A549 (cell line): ENCODE measurements around the gene NCOA1. TPM values are rescaled to one million over a fixed set of nuclear protein-coding genes. Genes with fewer than 3 reads are reported as not detected.

ENCODE experiments used
- ATAC-seq, 2 experiments: fragments of 200-7000 bp in 1 of 2; fragments of >200 bp in 1 of 2; cut with Nextera tagmentation in 1 of 2; cut with Tn5 transposase in 1 of 2; 3 replicates each; pipeline versions ENCODE4 v1.8.0 to v1.9.1; 2018 to 2020; ENCODE audit warnings: mild to moderate bottlenecking in 1 of 2, moderate library complexity in 1 of 2
- CTCF ChIA-PET: fragments of 300-600 bp; sonication (Branson Sonifier 250); formaldehyde crosslinking; extraction: SDS; loops from one replicate; lab custom pipeline; 2021; ENCODE audit warnings: antibody characterized with exemption, inconsistent platforms; lab: Yijun Ruan, JAX
- POLR2A ChIA-PET: fragments of 350-600 bp; formaldehyde crosslinking; extraction: SDS; loops from one replicate; lab custom pipeline; 2021; ENCODE audit warnings: antibody characterized with exemption, inconsistent platforms; lab: Yijun Ruan, JAX
- DNase-seq, 2 experiments: peaks; one replicate each; pipeline versions ENCODE4 v3.0.0 to v3.0.0-alpha.2; 2011 to 2016; ENCODE audit warnings: low read depth in 1 of 2, low spot score in 1 of 2
- FAIRE-seq: peaks from 2 replicates; lab custom pipeline; 2011; peaks lifted over from hg19 to GRCh38; lab: Jason Lieb, UNC
- H3K27ac ChIP-seq, 2 experiments: fragments of >200 bp; sonication (Bioruptor Twin); formaldehyde crosslinking; 3 replicates each; pipeline ENCODE4 v1.5.1; 2016 to 2017
- H3K4me1 ChIP-seq: fragments of >200 bp; sonication (Bioruptor Twin); formaldehyde crosslinking; 3 replicates; pipeline ENCODE4 v1.6.1; 2016
- H3K4me2 ChIP-seq: fragments of >200 bp; sonication (Bioruptor Twin); formaldehyde crosslinking; 3 replicates; pipeline ENCODE4 v1.6.1; 2016
- H3K4me3 ChIP-seq: fragments of >200 bp; sonication (Bioruptor Twin); formaldehyde crosslinking; 3 replicates; pipeline ENCODE4 v1.5.1; 2016
- H3K9me3 ChIP-seq: fragments of >200 bp; sonication (Bioruptor Twin); formaldehyde crosslinking; 3 replicates; pipeline ENCODE4 v1.6.1; 2016
- ATOH8 ChIP-seq: fragments of 250-450 bp; sonication (Bioruptor Pico); IDR thresholded peaks from 2 replicates; pipeline ENCODE4 v1.5.0; 2020; ENCODE audit warnings: low read depth, mild to moderate bottlenecking, moderate library complexity
- BHLHE40 ChIP-seq: IDR thresholded peaks from 2 replicates; pipeline ENCODE4 v1.6.1; 2012; ENCODE audit warnings: low read depth, low read length, inconsistent platforms
- CBX2 ChIP-seq: fragments of 200-600 bp; sonication (generic); IDR thresholded peaks from 2 replicates; pipeline ENCODE4 v1.6.1; 2016; ENCODE audit warnings: low read depth, mild to moderate bottlenecking, borderline replicate concordance
- CHD2 ChIP-seq: fragments of 150-350 bp; IDR thresholded peaks from 2 replicates; pipeline ENCODE4 v1.6.1; 2014; ENCODE audit warnings: low read length; ENCODE audit not compliant: partially characterized antibody
- CHD4 ChIP-seq: fragments of 200-600 bp; sonication (generic); IDR thresholded peaks from 2 replicates; pipeline ENCODE4 v1.6.1; 2016; ENCODE audit warnings: antibody characterized with exemption, mild to moderate bottlenecking, borderline replicate concordance
- E2F6 ChIP-seq: IDR thresholded peaks from 2 replicates; pipeline ENCODE4 v1.6.1; 2012; ENCODE audit warnings: low read depth, borderline replicate concordance
- EHF ChIP-seq: fragments of 250-450 bp; sonication (Bioruptor Pico); IDR thresholded peaks from 2 replicates; pipeline ENCODE4 v1.5.0; 2020; ENCODE audit warnings: mild to moderate bottlenecking
- EP300 ChIP-seq, 2 experiments: fragments of >200 bp; sonication (Bioruptor Twin); formaldehyde crosslinking; IDR thresholded peaks; 2 replicates in 1 of 2; 3 replicates in 1 of 2; pipeline ENCODE4 v1.6.1; 2016 to 2017
- ESRRA ChIP-seq: fragments of 150-350 bp; IDR thresholded peaks from 2 replicates; pipeline ENCODE4 v1.6.1; 2014; ENCODE audit warnings: mild to moderate bottlenecking, low read length, borderline replicate concordance
- FOSB ChIP-seq: fragments of 250-450 bp; sonication (Bioruptor Pico); IDR thresholded peaks from 2 replicates; pipeline ENCODE4 v1.5.0; 2020; ENCODE audit warnings: mild to moderate bottlenecking, moderate library complexity
- FOSL2 ChIP-seq, 2 experiments: fragments of 450-650 bp in 1 of 2; fragments of >200 bp in 1 of 2; sonication (Bioruptor Twin) in 1 of 2; formaldehyde crosslinking; IDR thresholded peaks; 2 replicates each; pipeline versions ENCODE4 v1.5.0 to v1.6.1; 2016 to 2020; ENCODE audit warnings: mild to moderate bottlenecking in 1 of 2, moderate library complexity in 1 of 2
- GATA3 ChIP-seq: IDR thresholded peaks from 2 replicates; pipeline ENCODE4 v1.6.1; 2012; ENCODE audit warnings: borderline replicate concordance
- HOXA7 ChIP-seq: fragments of 250-450 bp; sonication (Bioruptor Pico); IDR thresholded peaks from 2 replicates; pipeline ENCODE4 v1.5.0; 2020; ENCODE audit warnings: mild to moderate bottlenecking, moderate library complexity
- HOXB13 ChIP-seq: fragments of 250-450 bp; sonication (Bioruptor Pico); IDR thresholded peaks from 2 replicates; pipeline ENCODE4 v1.5.0; 2020; ENCODE audit warnings: low read depth, mild to moderate bottlenecking, moderate library complexity
- HOXB5 ChIP-seq: fragments of 250-450 bp; sonication (Bioruptor Pico); IDR thresholded peaks from 2 replicates; pipeline ENCODE4 v1.5.0; 2020; ENCODE audit warnings: mild to moderate bottlenecking, moderate library complexity
- MAFK ChIP-seq: fragments of 450-650 bp; IDR thresholded peaks from 2 replicates; pipeline ENCODE4 v1.6.1; 2014; ENCODE audit not compliant: partially characterized antibody
- MAZ ChIP-seq: fragments of 150-350 bp; IDR thresholded peaks from 2 replicates; pipeline ENCODE4 v1.6.1; 2014; ENCODE audit warnings: antibody characterized with exemption, low read depth, low read length, borderline replicate concordance
- NR3C1 ChIP-seq: fragments of >200 bp; sonication (Bioruptor Twin); formaldehyde crosslinking; IDR thresholded peaks from 3 replicates; pipeline ENCODE4 v1.6.1; 2017
- PBX3 ChIP-seq: IDR thresholded peaks from 2 replicates; pipeline ENCODE4 v1.6.1; 2012
- RARB ChIP-seq: fragments of 250-450 bp; sonication (Bioruptor Pico); IDR thresholded peaks from 2 replicates; pipeline ENCODE4 v1.8.0; 2021; ENCODE audit warnings: mild to moderate bottlenecking, moderate library complexity
- RCOR1 ChIP-seq: fragments of 150-350 bp; IDR thresholded peaks from 2 replicates; pipeline ENCODE4 v1.6.1; 2014; ENCODE audit warnings: antibody characterized with exemption, low read length, low read depth
- SMC3 ChIP-seq: fragments of >200 bp; sonication (Bioruptor Twin); formaldehyde crosslinking; IDR thresholded peaks from 3 replicates; pipeline ENCODE4 v1.6.1; 2018; ENCODE audit warnings: inconsistent platforms
- ZC3H11A ChIP-seq: fragments of 450-650 bp; IDR thresholded peaks from 2 replicates; pipeline ENCODE4 v1.6.1; 2014; ENCODE audit warnings: antibody characterized with exemption, mild to moderate bottlenecking
- ZNF302 ChIP-seq: fragments of 250-450 bp; sonication (Bioruptor Pico); IDR thresholded peaks from 2 replicates; pipeline ENCODE4 v1.9.0; 2021; ENCODE audit warnings: inconsistent platforms, mild to moderate bottlenecking, moderate library complexity
- ZSCAN20 ChIP-seq: fragments of 250-450 bp; sonication (Bioruptor Pico); IDR thresholded peaks from 2 replicates; pipeline ENCODE4 v1.8.0; 2022; ENCODE audit warnings: mild to moderate bottlenecking, moderate library complexity
- WGBS: methylation state at CpG from one replicate; pipeline ENCODE4 v1.1.6; 2017; ENCODE audit errors: missing lambda C conversion rate; 5-methylcytosine and 5-hydroxymethylcytosine counted together
- polyA plus RNA-seq, 4 experiments: library from polyadenylated mRNA; depleted of rRNA in 3 of 4; stranded (reverse); fragments of >200 nt; fragmentation: RNase III in 1 of 4; extraction: RNeasy Plus Mini Kit Qiagen cat#74134 plus additional on column Dnase treatment in 1 of 4; gene quantifications; 2 replicates in 3 of 4; 3 replicates in 1 of 4; pipeline ENCODE4 v1.2.3, GENCODE V29; 2011 to 2017

NCOA1 gene
- polyA plus RNA-seq, 2 of the 4 experiments (the other 2 are of a cell fraction): 7.6 to 29.9 TPM

GRCh38 chr2:24740142-24740541, 249.1 kb downstream of the NCOA1 start:
- no peak for DNase-seq
- no peak for FAIRE-seq
- no peaks in the 10 kb centered on the region for H3K9me3 ChIP-seq
- no peak overlapping the region for H3K4me2 ChIP-seq
- TF ChIP-seq ZSCAN20 (CRISPR knock-in tag) (no peak), CHD2 (no peak), RARB (CRISPR knock-in tag) (no peak), EHF (no peak), HOXB5 (CRISPR knock-in tag) (no peak)
- POLR2A ChIA-PET: no interaction called here
- CTCF ChIA-PET: no interaction called here
- 43% methylated on average over 1 of the region's 1 CpG for WGBS
- ATAC-seq: no peak
- no peak overlapping the region for H3K27ac ChIP-seq
- H3K4me1 ChIP-seq: no peaks in the 10 kb centered on the region
- H3K4me3 ChIP-seq: no peak overlapping the region

GRCh38 chr2:24742730-24743129, 251.7 kb downstream of the NCOA1 start:
- CTCF ChIA-PET: no interaction called here

GRCh38 chr2:24743924-24744323, 252.9 kb downstream of the NCOA1 start:
- Histone ChIP-seq H3K4me3 (no peak overlapping the region), H3K4me1 (no peaks in the 10 kb centered on the region), H3K27ac (no peak overlapping the region), H3K9me3 (no peaks in the 10 kb centered on the region), H3K4me2 (no peak overlapping the region)
- ATAC-seq (no peak), DNase-seq (no peak), FAIRE-seq (no peak)
- 94% methylated on average over 3 of the region's 3 CpGs for WGBS
- POLR2A ChIA-PET: no interaction called here
- CTCF ChIA-PET: no interaction called here
- TF ChIP-seq ZNF302 (CRISPR knock-in tag) (no peak), RCOR1 (no peak), FOSL2 (IDR thresholded peaks at IDR 0.05) (no peak), FOSL2 (CRISPR knock-in tag; IDR thresholded peaks at IDR 0.05) (no peak), ESRRA (no peak)

More at GRCh38 chr2:24742730-24743129, 251.7 kb downstream of the NCOA1 start:
- ATAC-seq (no peak), FAIRE-seq (no peak), DNase-seq (no peak)
- Histone ChIP-seq H3K4me3 (no peak overlapping the region), H3K9me3 (no peaks in the 10 kb centered on the region), H3K27ac (no peak overlapping the region), H3K4me1 (no peaks in the 10 kb centered on the region), H3K4me2 (no peak overlapping the region)
- WGBS: 93% methylated on average over 1 of the region's 1 CpG
- TF ChIP-seq CHD4 (no peak), ZC3H11A (no peak), PBX3 (no peak), HOXA7 (CRISPR knock-in tag) (no peak), BHLHE40 (no peak), MAZ (no peak), NR3C1 (no peak), GATA3 (no peak), HOXB13 (CRISPR knock-in tag) (no peak), ZSCAN20 (CRISPR knock-in tag) (no peak), SMC3 (no peak), EP300 (IDR thresholded peaks at IDR 0.05) (no peak), FOSB (CRISPR knock-in tag) (no peak), E2F6 (no peak), MAFK (no peak), CBX2 (no peak), ATOH8 (CRISPR knock-in tag) (no peak)
- POLR2A ChIA-PET: no interaction called here
